Measurements from ENCODE around the gene MARCHF3. TPM values are rescaled to one million over a fixed set of nuclear protein-coding genes. Genes with fewer than 3 reads are reported as not detected.

MARCHF3 gene
- total RNA-seq, 1 donor from 2014 or later = 35.7 TPM

DNA sequence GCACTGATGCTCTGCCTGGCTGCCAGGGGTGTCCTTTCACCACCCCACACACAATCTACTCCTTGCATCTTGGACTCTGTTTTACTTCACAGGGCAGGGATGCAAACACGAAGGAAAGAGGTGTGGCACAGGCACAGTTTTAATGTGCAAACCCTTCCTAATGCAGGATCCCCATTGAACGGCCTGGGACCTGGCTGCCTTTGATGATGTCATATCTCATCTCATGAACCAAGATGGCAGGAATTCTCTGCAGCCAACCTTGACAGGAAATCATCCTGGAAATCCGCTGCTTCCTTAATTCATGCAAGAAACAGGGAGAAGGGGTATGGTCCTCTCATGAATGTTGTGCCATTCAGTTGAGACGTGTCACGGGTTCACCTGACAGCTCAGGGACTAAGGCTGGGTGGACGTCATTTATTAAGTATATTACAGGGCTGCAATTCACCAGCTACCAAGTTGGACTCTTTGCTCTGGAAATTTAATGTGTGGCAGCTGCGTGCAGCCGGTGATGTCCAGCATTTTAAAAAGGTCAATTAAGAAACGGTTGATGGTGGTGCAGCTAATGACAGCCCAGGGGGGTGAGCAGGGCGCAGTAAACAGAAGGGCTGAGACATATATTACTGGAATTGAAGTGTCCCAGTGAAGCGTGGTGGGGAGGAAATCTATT, 161.9 kb downstream of the MARCHF3 start:
- intact Hi-C loops (cut with micrococcal nuclease) = no loop called here
- TF ChIP-seq, protein P1, sequence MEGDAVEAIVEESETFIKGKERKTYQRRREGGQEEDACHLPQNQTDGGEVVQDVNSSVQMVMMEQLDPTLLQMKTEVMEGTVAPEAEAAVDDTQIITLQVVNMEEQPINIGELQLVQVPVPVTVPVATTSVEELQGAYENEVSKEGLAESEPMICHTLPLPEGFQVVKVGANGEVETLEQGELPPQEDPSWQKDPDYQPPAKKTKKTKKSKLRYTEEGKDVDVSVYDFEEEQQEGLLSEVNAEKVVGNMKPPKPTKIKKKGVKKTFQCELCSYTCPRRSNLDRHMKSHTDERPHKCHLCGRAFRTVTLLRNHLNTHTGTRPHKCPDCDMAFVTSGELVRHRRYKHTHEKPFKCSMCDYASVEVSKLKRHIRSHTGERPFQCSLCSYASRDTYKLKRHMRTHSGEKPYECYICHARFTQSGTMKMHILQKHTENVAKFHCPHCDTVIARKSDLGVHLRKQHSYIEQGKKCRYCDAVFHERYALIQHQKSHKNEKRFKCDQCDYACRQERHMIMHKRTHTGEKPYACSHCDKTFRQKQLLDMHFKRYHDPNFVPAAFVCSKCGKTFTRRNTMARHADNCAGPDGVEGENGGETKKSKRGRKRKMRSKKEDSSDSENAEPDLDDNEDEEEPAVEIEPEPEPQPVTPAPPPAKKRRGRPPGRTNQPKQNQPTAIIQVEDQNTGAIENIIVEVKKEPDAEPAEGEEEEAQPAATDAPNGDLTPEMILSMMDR (IDR thresholded peaks at IDR 0.05; ENCODE audit: borderline replicate concordance) = no peak
- H3K36me3 ChIP-seq = peaks cover 13% of the 10 kb centered on the region
- H3K4me3 ChIP-seq = peak overlapping the region; percentile 43
- no peak overlapping the region for H3K27ac ChIP-seq (replicated peaks)
- H3K9me3 ChIP-seq (replicated peaks) = no peaks in the 10 kb centered on the region
- no peaks in the 10 kb centered on the region for H3K27me3 ChIP-seq (ENCODE audit: low read depth)
- DNase-seq = no peak
- H3K4me1 ChIP-seq = peaks cover 20% of the 10 kb centered on the region

DNA sequence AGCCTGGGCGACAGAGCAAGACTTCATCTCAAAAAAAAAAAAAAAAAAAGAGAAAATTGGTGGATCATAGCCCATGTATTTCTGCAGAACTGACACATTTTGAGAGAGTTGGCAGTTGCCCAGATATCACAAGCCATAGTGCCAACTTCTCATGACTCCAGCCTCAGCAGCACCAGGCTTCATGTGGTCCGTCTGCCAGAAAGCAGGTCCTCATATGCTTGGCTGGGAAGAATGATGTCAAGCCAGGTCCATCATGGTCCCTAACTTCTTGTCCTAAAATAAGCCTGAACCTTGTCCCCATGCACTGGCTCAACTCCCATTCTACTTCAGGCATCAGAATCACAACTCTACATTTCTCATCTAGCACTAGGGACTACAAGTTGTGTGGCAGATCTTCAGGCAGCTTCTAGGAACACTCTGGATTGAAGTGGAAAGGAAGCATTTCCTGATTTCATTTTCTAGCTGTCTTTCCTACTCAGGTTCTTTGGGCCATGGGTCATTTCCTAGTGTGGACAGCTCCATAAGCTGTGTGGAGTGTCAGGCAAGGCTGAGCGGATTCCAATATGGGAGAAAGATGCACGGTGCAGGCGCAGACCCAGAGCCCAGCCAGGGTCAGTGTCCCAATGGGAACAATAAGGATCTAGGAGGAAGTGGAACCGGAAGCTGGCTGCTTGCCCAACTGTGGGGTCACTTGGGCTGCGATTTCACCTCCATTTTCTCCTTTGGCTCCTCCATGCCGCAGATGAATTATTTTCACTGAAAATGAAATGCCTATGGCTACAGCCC, 163.3 kb downstream of the MARCHF3 start:
- no peak overlapping the region for H3K4me3 ChIP-seq
- no peaks in the 10 kb centered on the region for H3K27me3 ChIP-seq (ENCODE audit: low read depth)
- DNase-seq = no peak
- intact Hi-C loops (cut with micrococcal nuclease) = no loop called here
- H3K36me3 ChIP-seq = peaks cover 5% of the 10 kb centered on the region
- TF ChIP-seq, protein P1 (IDR thresholded peaks at IDR 0.05; ENCODE audit: borderline replicate concordance) = no peak
- H3K27ac ChIP-seq (replicated peaks) = no peak overlapping the region
- no peaks in the 10 kb centered on the region for H3K9me3 ChIP-seq (replicated peaks)
- peaks cover 20% of the 10 kb centered on the region for H3K4me1 ChIP-seq

DNA sequence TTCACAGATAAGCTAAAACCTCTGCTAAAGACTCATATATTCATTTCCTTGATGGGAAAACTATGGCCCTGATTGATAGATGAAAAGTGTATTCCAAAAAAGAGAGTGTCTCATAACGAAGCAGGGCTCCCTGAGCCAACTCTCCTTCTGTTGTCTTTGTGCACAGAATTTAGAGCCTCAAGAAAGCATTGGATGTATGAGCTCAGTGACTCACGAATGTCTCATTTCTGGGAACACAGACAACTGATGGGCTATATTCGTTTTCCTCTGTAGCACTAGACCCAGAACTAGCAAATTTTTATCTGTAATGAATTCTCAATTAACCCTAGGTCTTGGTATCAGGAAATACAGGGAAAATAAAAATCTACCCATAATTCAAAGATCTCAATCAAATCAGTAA, 165.1 kb downstream of the MARCHF3 start:
- Histone ChIP-seq H3K27ac (replicated peaks) (no peak overlapping the region), H3K36me3 (peaks cover 1% of the 10 kb centered on the region), H3K4me3 (no peak overlapping the region), H3K27me3 (ENCODE audit: low read depth) (no peaks in the 10 kb centered on the region), H3K4me1 (peaks cover 20% of the 10 kb centered on the region), H3K9me3 (replicated peaks) (no peaks in the 10 kb centered on the region)
- intact Hi-C loops (cut with micrococcal nuclease) = no loop called here
- TF ChIP-seq, protein P1 (IDR thresholded peaks at IDR 0.05; ENCODE audit: borderline replicate concordance) = no peak
- no peak for DNase-seq

DNA sequence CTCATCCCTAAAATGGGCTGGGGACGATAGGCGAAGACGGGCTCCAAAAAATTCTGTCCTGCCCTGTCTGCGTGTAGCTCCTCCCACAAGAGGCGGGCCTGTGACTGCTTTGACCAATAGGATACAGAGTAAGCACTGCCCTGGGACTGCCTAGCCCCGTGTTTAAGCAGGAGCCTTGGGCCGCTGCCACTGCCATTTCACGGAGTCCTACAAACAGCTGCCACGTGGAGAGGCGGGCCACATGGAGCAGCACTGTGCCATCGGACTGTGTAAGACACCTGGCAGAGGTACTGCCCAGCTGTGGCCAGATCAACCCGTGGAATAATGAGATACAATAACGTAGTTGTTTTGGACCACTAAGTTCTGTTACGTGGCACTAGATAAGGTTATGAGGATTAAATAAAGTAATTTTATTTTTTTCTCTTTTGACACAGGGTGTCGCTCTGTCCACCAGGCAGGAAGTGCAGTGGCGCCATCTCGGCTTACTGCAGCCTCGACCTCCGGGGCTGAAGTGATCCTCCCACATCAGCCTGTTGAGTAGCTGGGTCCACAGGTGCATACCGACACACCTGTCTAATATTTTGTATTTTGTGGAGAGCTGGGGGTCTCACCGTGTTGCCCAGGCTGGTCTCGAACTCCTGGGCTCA, 166.2 kb downstream of the MARCHF3 start:
- Histone ChIP-seq H3K36me3 (no peaks in the 10 kb centered on the region), H3K9me3 (replicated peaks) (no peaks in the 10 kb centered on the region), H3K27me3 (ENCODE audit: low read depth) (no peaks in the 10 kb centered on the region), H3K27ac (replicated peaks) (no peak overlapping the region), H3K4me3 (no peak overlapping the region), H3K4me1 (peaks cover 15% of the 10 kb centered on the region)
- TF ChIP-seq, protein P1 (IDR thresholded peaks at IDR 0.05; ENCODE audit: borderline replicate concordance) = no peak
- no peak for DNase-seq
- intact Hi-C loops (cut with micrococcal nuclease) = no loop called here

DNA sequence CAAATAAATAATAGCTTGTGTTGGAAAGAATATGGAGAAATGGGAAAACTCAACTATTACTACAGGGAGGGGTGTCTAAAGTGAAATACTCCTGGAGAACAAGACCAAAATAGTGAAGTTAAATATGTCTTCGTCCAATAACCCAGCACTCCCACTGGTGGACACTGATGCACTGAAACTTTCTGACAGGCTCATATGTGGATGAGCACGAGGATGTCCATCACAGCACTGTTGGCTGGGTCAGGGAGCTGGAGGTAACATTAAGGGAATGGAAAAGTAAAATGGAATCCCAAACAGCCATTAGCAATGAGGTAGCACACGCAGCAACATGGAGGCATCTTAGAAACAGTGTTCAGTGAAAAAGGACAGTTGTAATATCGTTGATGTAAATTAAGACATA, 167.0 kb downstream of the MARCHF3 start:
- intact Hi-C loops (cut with micrococcal nuclease) = no loop called here
- TF ChIP-seq, protein P1 (IDR thresholded peaks at IDR 0.05; ENCODE audit: borderline replicate concordance) = no peak
- H3K27me3 ChIP-seq (ENCODE audit: low read depth) = no peaks in the 10 kb centered on the region
- H3K27ac ChIP-seq (replicated peaks) = no peak overlapping the region
- H3K4me3 ChIP-seq = no peak overlapping the region
- no peaks in the 10 kb centered on the region for H3K9me3 ChIP-seq (replicated peaks)
- no peak for DNase-seq
- H3K36me3 ChIP-seq = no peaks in the 10 kb centered on the region
- H3K4me1 ChIP-seq = peaks cover 8% of the 10 kb centered on the region
